HG03565 (cell line): ENCODE results near the gene SARDH.

Experiments
- ATAC-seq: cut with Tn5 transposase; IDR thresholded peaks from one replicate; pipeline ENCODE4 v1.9.1; 2021; ENCODE audit warnings: mild to moderate bottlenecking, moderate library complexity; ENCODE audit not compliant: unreplicated experiment

The SARDH gene

GRCh38 chr9:133704711-133705181, 33.4 kb downstream of the SARDH start:
- ATAC-seq = no peak

- ATAC-seq = no peak
Observed at GRCh38 chr9:133703591-133704399, 34.4 kb downstream of the SARDH start.

- no peak for ATAC-seq
Observed at GRCh38 chr9:133702798-133703590, 35.2 kb downstream of the SARDH start.

- no peak for ATAC-seq
Observed at GRCh38 chr9:133701981-133702797, 36.0 kb downstream of the SARDH start.

- no peak for ATAC-seq
Observed at GRCh38 chr9:133701321-133701980, 36.7 kb downstream of the SARDH start.

- ATAC-seq = no peak
Observed at GRCh38 chr9:133700819-133701320, 37.3 kb downstream of the SARDH start.

- ATAC-seq = no peak
Observed at GRCh38 chr9:133699546-133699945, 38.6 kb downstream of the SARDH start.

GRCh38 chr9:133696071-133696472, 42.1 kb downstream of the SARDH start:
- ATAC-seq = no peak

- ATAC-seq = no peak
Observed at GRCh38 chr9:133694686-133695085, 43.5 kb downstream of the SARDH start.

GRCh38 chr9:133693703-133694529, 44.2 kb downstream of the SARDH start:
- ATAC-seq = no peak

- no peak for ATAC-seq
Observed at GRCh38 chr9:133693116-133693515, 45.0 kb downstream of the SARDH start.

GRCh38 chr9:133692364-133692985, 45.7 kb downstream of the SARDH start:
- ATAC-seq = no peak

GRCh38 chr9:133691626-133692363, 46.4 kb downstream of the SARDH start:
- ATAC-seq = no peak

- ATAC-seq = no peak
Observed at GRCh38 chr9:133691191-133691590, 47.0 kb downstream of the SARDH start.

GRCh38 chr9:133690081-133690561, 48.0 kb downstream of the SARDH start:
- ATAC-seq = no peak

- no peak for ATAC-seq
Observed at GRCh38 chr9:133689151-133689763, 48.9 kb downstream of the SARDH start.

GRCh38 chr9:133687856-133688761, 50.0 kb downstream of the SARDH start:
- ATAC-seq = no peak
